Prostate gland (tissue), 2 donors: ENCODE results near the gene RNF215. TPM values are rescaled to one million over a fixed set of nuclear protein-coding genes. Genes with fewer than 3 reads are reported as not detected.
A peak's percentile ranks its signal among the peaks of the same experiment; 100 is the strongest.
"Not testable (repeated sequence)": the region's sequence is repeated elsewhere in the genome, so short reads cannot be mapped to it uniquely, and the experiment has no call there.

Experiments used
- DNase-seq: peaks from one replicate; pipeline ENCODE4 v3.0.0-alpha.2; 2019; ENCODE audit warnings: low spot score
- H3K27ac ChIP-seq, 2 donors: fragments of 200-600 bp; sonication (generic); 2 replicates each; pipeline ENCODE4 v1.5.1; 2017 to 2019
- H3K27me3 ChIP-seq: fragments of 200-600 bp; sonication (generic); replicated peaks from 2 replicates; pipeline ENCODE4 v1.5.1; 2019; ENCODE audit not compliant: insufficient read depth
- H3K36me3 ChIP-seq, 2 donors: fragments of 200-600 bp; sonication (generic); 1 replicate in 1 of 2; 2 replicates in 1 of 2; pipeline versions ENCODE4 v1.5.1 to v1.8.1; 2017 to 2019
- H3K4me1 ChIP-seq: fragments of 200-600 bp; sonication (generic); replicated peaks from 2 replicates; pipeline ENCODE4 v1.5.1; 2019
- H3K4me3 ChIP-seq, 2 donors: fragments of 200-600 bp; sonication (generic); 2 replicates each; pipeline ENCODE4 v1.5.1; 2017 to 2019
- H3K9me3 ChIP-seq: fragments of 200-600 bp; sonication (generic); 2 replicates; pipeline ENCODE4 v1.5.1; 2017
- POLR2A ChIP-seq: fragments of 450-650 bp; IDR thresholded peaks from one replicate; pipeline ENCODE4 v1.6.1; 2016; ENCODE audit warnings: antibody characterized with exemption, mild to moderate bottlenecking
- POLR2AphosphoS5 ChIP-seq: sonication (generic); formaldehyde crosslinking; IDR thresholded peaks from one replicate; pipeline ENCODE4 v1.6.1; 2017; ENCODE audit warnings: antibody characterized with exemption
- WGBS: methylation state at CpG from one replicate; pipeline ENCODE4 v1.1.5; 2018; 5-methylcytosine and 5-hydroxymethylcytosine counted together
- intact Hi-C: fragments of 100-400 bp; cut with DNase I; formaldehyde crosslinking; loops from one replicate; pipeline ENCODE4 v1.14.2; 2022
- total RNA-seq, 2 donors: library from RNA; depleted of rRNA; stranded (reverse); fragments of >200 nt; gene quantifications; one replicate each; pipeline ENCODE4 v1.1.0, GENCODE V29; 2016
- TF ChIP-seq, protein P1 (sequence below), 4 experiments: fragments of 200-600 bp in 2 of 4; fragments of 450-650 bp in 2 of 4; sonication (generic) in 2 of 4; IDR thresholded peaks; 1 replicate in 3 of 4; 2 replicates in 1 of 4; pipeline ENCODE4 v1.5.1; 2016 to 2019; ENCODE audit warnings: antibody characterized with exemption in 4 of 4, mild to moderate bottlenecking in 2 of 4, moderate library complexity in 2 of 4

RNF215 gene
- total RNA-seq, 2 donors from 2014 or later: 18.1 to 20.0 TPM

GRCh38 chr22:30402028-30402765 lies 15.0 kb upstream of the RNF215 start:
- WGBS: 70% methylated on average over 5 of the region's 5 CpGs
- TF ChIP-seq, protein P1, sequence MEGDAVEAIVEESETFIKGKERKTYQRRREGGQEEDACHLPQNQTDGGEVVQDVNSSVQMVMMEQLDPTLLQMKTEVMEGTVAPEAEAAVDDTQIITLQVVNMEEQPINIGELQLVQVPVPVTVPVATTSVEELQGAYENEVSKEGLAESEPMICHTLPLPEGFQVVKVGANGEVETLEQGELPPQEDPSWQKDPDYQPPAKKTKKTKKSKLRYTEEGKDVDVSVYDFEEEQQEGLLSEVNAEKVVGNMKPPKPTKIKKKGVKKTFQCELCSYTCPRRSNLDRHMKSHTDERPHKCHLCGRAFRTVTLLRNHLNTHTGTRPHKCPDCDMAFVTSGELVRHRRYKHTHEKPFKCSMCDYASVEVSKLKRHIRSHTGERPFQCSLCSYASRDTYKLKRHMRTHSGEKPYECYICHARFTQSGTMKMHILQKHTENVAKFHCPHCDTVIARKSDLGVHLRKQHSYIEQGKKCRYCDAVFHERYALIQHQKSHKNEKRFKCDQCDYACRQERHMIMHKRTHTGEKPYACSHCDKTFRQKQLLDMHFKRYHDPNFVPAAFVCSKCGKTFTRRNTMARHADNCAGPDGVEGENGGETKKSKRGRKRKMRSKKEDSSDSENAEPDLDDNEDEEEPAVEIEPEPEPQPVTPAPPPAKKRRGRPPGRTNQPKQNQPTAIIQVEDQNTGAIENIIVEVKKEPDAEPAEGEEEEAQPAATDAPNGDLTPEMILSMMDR (IDR thresholded peaks at IDR 0.05): no peak
- TF ChIP-seq POLR2A: no peak
- no peak for TF ChIP-seq POLR2AphosphoS5
- Histone ChIP-seq H3K4me1 (peaks cover 6% of the 10 kb centered on the region), H3K9me3 (no peaks in the 10 kb centered on the region), H3K27me3 (no peaks in the 10 kb centered on the region), H3K4me3 (no peak overlapping the region), H3K36me3 (no peaks in the 10 kb centered on the region), H3K27ac (peak overlapping the region in 1 of 2 donors; percentile 61)
- no peak for DNase-seq
- intact Hi-C loops: no loop called here

GRCh38 chr22:30401024-30401423 lies 13.8 kb upstream of the RNF215 start:
- H3K36me3 ChIP-seq, H3K27ac ChIP-seq, DNase-seq, H3K27me3 ChIP-seq, H3K9me3 ChIP-seq, H3K4me1 ChIP-seq, H3K4me3 ChIP-seq, intact Hi-C loops: not testable (repeated sequence)
- WGBS: 96% methylated on average over 3 of the region's 3 CpGs

- DNase-seq: peak; percentile 36
- no peaks in the 10 kb centered on the region for H3K9me3 ChIP-seq
- peak overlapping the region; percentile 16 to 95 for H3K27ac ChIP-seq
- H3K36me3 ChIP-seq: no peaks in the 10 kb centered on the region
- no peak overlapping the region for H3K4me3 ChIP-seq
- TF ChIP-seq POLR2A (no peak), POLR2AphosphoS5 (peak; percentile 30)
- TF ChIP-seq, protein P1 (IDR thresholded peaks at IDR 0.05): no peak
- H3K4me1 ChIP-seq: peaks cover 6% of the 10 kb centered on the region
- H3K27me3 ChIP-seq: no peaks in the 10 kb centered on the region
- intact Hi-C loops: no loop called here
- 33% methylated on average over 1 of the region's 1 CpG for WGBS
Measured at GRCh38 chr22:30400159-30400558, 12.9 kb upstream of the RNF215 start.

GRCh38 chr22:30399718-30400117 lies 12.5 kb upstream of the RNF215 start:
- H3K27me3 ChIP-seq: no peaks in the 10 kb centered on the region
- intact Hi-C loops: no loop called here
- H3K4me3 ChIP-seq: no peak overlapping the region
- peaks cover 6% of the 10 kb centered on the region for H3K4me1 ChIP-seq
- H3K36me3 ChIP-seq: no peaks in the 10 kb centered on the region
- no peak for DNase-seq
- TF ChIP-seq, protein P1 (IDR thresholded peaks at IDR 0.05): no peak
- TF ChIP-seq POLR2AphosphoS5 (no peak), POLR2A (no peak)
- WGBS: 89% methylated on average over 5 of the region's 5 CpGs
- H3K9me3 ChIP-seq: no peaks in the 10 kb centered on the region
- peak overlapping the region; percentile 16 to 95 for H3K27ac ChIP-seq

DNA sequence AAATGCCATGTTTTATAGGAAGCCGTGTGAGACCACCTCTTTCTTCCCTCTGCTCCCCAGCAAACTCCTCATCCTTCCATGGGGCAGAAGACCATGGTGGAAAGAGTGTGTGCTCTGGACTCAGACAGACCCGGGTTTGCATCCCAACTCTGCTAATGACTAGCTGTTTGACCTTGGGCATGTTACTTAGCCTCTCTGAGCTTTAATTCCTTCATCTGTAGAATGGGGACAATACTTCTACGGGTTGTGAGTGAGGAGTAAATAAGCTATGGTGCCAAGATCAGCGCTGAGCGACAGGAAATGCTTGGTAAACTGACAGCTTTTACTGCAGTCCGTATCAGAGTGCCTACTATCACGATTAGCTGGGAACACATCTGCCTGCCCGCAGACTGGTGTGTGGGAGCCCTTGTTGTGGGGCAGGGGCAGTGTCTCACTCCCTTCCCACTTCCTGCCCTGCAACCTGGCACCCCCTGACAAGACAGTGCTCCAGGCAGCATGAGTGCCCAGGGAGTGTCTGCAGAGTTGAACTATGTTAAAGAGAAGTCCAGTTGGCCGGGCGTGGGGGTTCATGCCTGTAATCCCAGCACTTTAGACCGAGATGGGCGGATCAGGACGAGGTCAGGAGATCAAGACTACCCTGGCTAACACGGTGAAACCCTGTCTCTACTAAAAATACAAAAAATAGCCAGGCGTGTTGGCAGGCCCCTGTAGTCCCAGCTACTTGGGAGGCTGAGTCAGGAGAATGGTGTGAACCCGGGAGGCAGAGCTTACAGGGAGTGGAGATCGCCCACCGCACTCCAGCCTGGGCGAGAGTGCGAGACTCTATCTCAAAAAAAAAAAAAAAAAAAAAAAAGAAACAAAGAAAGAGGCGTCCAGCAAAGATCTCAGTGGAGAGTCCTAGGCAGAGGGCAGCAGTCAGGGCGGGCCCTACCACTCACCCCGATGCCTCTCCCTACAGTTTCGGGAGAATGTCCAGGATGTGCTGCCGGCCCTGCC lies 11.8 kb upstream of the RNF215 start:
- H3K4me3 ChIP-seq: peak overlapping the region in 1 of 2 donors; percentile 87
- peaks cover 6% of the 10 kb centered on the region for H3K4me1 ChIP-seq
- DNase-seq: peak; percentile 27
- H3K27me3 ChIP-seq: no peaks in the 10 kb centered on the region
- intact Hi-C loops: no loop called here
- TF ChIP-seq, protein P1 (IDR thresholded peaks at IDR 0.05): no peak
- TF ChIP-seq POLR2A: no peak
- no peaks in the 10 kb centered on the region for H3K9me3 ChIP-seq
- H3K27ac ChIP-seq: peak overlapping the region; percentile 91 to 95
- 49% methylated on average over 25 of the region's 25 CpGs for WGBS
- H3K36me3 ChIP-seq: no peaks in the 10 kb centered on the region
